Astrocyte of the hippocampus (primary cell): ENCODE results near the gene RADIL.

ENCODE experiments used
- DNase-seq: peaks from one replicate; pipeline ENCODE4 v3.0.0; 2011; ENCODE audit warnings: low read depth, low spot score

The RADIL gene

DNA sequence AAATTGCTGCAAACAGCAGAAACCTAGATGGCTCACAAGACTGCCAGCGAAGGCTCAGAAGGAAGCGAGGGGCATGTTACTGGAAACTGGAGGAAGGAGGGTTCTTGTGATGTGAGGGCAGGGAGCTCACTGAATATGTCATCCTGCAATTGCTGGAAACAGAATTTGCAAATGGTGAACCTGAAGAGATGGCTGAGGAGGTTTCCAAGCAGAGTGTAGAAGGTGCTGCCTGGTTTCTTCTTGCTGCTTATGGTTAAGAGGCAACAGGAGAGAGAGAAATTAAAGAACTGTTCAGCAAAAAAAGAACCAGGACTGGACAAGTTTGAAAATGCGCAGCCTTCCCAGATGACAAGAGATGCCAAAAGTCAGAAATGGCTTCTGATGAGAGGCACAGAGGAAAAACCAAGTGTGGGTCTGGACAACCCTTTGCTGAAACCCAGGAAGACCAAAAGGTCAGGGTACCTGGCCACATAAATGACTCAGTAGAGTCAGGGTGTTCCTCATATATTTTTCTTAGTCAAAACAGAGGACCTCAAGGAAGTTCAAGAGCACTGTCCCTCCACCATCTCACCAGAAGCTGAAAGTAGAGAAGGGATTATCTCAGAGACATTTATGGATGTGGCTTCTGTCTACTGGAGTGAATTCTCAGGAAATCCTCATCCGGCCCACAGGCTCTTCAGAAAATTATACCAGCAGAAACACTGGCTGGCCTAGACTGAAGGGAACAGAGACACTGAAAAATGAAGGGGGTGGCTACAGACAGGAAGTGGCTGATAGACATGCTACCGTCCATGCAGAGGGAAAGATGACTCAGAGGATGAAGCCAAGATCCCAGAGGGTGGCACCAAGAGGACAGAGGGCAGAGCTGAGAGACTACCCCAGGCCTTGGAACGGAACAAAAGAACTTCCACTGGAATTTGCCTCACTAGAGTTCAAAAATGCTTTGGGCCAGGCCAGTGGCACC lies 31.8 kb downstream of the RADIL start:
- no peak for DNase-seq

DNA sequence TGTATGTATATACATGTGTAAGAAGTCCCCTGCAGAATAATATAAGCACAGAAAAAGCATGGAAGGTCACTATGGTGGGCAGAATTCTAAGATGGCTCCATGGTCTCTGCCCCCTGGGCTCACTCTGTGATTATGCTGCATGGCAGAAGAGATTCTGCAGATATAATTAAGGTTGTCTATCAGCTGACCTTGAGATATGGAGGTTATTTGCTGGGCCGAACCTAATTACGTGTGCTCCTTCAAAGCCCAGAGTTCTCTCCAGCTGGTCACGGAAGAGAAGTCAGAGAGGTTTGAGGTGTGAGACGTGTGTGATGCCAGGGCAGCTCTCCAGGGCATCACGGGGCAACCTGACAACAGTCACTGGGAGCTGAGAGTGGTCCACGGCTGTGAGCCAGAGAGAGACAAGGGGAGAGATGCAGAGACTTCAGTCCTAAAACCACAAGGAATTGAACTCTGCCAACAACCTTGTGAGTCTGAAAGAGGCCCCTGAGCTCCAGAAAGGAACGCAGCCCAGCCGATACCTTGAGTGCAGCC lies 33.2 kb downstream of the RADIL start:
- no peak for DNase-seq

DNA sequence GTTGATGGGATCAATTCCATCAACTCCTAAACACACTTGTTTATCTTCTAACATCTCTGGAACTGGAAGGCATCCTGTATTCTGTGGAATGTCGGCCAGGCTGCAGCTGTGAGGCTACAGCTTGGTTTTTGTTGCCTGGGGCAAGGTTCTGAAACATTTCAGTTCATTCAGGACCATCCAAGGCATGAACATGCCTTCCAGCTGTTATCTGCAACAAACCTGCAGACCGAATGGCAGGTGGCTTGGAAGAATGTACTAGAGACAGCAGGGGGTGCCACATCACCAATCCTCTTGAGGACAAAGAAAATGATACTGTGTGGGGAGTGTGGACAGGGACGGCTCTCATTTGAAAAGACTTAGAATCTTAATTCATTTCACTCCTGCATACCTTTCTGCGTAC lies 34.1 kb downstream of the RADIL start:
- no peak for DNase-seq

DNA sequence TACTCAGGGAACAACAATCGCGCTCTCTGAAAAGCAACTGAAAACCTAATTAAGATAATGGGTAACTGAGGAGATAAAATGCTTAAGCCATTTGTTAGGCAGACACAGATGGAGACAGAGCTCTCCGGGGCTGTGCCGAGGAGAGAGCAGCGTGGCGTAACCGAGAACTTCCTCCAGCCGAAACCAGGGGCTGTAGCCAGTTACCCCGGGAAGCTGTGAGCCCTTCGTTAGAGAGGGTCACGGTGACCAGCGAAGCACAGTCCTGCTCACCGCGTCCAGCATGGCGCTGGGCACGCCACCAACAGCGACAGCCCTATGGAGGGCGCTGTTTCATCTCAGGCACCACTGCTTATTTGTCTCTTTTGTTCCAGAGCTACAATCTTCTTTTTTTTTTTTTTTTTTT lies 37.8 kb downstream of the RADIL start:
- peak; percentile 67 for DNase-seq

DNA sequence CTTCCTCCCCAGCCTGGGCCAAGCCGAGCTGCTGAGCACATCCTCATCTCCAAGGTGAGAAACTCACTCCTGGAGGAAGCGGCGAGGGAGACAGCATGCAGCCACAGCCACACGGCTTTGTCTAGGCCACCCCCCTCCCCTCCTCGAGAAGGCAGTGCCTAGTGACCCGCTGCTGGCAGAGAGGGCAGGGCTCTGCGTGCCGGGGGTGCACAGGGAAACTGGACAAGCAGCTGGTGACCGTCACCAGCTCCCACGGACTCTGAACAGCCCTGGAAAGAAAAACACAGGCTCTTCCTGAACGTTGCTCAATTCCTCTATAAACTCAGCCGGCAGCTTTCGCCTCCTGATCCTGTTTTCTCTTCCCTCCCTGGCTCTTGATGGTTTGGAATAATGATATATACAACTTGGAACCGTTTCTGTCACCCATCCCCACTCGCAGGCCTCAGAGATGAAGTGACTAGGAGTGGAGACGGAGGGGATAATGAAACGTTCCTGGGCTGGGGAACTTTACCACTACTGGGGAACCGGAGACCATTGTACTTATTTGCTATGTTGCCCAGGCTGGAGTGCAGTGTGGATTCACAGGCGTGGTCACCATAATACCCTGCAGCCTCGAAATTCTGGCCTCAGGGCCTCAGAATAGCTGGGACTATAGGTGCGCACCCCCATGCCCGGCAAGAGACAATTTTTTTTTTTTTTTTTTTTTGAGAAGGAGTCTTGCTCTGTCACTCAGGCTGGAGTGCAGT lies 41.0 kb downstream of the RADIL start:
- no peak for DNase-seq

DNA sequence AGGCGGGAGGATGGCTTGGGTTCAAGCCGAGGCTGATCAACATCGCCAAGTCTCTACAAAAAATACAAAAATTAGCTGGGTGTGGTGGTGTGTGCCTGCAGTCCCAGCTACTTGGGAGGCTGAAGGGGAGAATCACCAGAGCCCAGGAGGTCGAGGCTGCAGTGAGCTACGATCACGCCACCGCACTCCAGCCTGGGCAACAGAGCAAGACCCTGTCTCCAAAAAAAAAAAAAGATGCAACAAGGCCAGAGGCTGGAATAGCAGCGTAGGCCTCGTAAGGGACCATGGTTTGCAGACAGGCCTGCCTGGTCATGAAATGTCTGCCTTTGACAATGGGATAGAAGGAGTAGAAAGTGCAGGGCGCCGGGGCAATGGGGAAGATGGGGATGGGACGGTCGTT lies 41.7 kb downstream of the RADIL start:
- no peak for DNase-seq

DNA sequence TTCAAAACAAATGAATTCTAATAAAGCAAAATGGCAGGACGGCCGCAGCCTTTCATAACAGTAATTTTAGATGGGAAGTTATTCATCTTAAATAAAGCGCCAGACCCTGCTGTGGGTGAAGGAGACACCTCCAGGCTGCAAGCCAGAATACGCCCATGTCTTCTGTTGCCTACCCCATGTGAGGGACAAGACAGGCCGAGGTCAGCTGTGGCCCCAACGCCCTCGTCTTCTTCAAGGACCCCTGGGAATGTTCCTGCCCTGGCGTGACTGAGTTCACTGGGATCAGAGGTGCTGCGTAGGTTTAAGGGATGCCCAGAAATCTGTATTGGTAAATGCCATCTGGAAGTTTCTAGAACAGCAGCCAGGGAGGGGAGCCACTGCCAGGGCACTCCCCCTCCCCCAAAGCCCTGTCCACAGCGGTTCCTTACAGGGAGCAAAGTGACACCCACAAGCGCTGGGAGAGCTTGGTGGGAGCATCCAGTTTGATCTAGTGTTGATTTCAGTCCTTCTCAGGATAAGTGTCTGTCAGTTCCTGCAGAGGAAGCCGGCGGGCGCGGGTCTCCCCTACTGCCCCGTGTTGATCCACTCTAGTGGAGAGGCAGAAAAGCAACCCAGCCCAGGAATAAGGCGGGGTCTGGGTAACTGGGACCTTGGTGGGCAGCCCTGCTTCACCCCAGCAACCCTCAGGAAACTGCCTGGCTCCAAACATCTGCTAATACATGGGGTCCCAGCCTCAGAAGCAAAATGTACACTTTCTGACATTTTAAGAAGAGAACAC lies 42.3 kb downstream of the RADIL start:
- no peak for DNase-seq

DNA sequence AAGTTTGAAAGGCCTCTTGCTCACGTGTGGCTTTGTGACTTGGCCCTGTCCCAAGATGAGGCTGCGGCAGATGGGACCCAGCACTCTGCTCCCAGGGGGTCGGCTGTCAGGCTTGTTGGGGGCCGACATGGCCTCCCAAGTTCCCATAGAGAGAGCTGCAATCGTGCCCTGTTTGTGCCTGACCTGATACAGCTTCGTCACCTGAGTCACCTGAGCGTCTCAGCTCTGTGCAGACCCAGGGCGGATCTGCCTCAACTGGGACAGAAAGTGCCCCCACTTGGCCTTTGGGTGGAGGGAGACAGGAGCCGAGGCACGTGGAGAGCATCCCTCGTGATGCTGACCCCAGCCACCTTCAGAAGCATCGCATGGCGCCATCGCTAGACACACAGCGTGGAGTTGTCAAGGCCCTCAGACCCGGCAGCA lies 43.4 kb downstream of the RADIL start:
- no peak for DNase-seq

DNA sequence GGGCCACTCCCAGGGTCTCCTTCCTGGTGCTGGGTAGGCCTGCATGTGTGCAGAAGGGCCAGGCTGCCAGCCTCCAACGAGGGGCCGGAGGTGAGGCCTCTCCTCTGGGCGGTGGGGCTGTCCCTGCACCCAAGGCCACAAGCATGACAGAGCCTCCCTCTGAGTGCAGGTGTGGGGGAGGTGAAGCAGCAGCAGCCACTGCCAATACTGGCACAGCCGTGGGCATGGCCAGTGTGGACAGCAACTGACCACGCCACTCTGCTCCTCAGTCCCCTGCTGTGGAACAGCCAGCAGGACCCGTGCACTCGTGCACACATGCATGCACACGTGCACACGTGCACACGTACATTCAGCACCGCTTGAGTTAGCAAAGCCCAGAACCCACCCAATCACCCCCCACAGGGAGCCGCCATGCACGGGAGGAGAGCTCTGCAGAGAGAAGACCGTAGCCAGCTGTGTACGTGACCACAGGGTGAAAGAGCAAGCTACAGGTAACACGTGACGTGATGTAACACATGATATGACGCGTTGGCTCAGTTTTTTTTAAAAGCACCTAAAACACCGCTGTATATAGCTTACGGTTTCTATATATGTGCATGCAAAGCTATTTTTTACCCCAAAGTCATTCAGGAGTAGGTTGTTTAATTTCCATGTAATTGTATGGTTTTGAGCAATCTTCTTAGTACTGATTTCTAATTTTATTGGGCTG lies 44.7 kb downstream of the RADIL start:
- DNase-seq, result no peak

DNA sequence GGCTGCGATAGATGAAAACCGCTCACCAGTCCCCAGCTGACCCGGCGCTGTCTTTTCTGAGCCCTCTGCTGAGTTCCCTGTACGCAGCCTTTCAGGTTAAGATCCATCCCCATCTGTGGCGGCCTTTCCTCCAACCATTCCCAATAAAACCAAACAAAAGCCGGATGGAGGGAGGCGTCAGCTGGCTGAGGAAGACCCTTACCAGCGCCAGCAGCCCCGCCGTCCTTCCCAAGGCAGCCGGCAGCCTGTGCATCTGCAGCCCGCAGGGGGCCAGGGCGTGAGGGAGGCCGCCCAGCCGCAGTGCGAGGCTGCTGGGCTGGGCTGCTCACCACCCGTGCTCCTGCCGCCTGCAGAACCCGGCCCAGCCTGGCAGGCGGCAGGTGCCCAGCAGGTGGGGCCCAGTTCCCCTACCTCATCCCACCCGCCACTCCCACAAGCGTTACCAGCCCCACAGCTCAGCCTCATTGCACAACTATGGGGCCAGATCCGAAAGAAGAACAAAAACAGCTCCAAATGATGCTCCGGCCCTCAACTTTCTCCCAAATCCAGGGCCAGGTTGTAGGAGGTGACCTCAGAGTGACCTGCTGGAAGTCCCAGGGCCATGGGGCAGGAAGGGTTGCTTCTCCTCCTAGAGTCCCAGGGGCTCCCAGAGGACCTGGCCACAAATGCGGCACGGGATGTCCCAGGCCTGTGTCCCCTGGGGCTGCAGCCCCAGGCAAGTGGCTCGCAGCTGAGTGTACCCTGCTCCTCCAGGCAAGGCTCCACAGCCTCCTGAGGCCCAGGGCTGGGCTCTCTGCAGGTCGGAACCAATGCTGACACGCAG lies 45.5 kb downstream of the RADIL start:
- no peak for DNase-seq

DNA sequence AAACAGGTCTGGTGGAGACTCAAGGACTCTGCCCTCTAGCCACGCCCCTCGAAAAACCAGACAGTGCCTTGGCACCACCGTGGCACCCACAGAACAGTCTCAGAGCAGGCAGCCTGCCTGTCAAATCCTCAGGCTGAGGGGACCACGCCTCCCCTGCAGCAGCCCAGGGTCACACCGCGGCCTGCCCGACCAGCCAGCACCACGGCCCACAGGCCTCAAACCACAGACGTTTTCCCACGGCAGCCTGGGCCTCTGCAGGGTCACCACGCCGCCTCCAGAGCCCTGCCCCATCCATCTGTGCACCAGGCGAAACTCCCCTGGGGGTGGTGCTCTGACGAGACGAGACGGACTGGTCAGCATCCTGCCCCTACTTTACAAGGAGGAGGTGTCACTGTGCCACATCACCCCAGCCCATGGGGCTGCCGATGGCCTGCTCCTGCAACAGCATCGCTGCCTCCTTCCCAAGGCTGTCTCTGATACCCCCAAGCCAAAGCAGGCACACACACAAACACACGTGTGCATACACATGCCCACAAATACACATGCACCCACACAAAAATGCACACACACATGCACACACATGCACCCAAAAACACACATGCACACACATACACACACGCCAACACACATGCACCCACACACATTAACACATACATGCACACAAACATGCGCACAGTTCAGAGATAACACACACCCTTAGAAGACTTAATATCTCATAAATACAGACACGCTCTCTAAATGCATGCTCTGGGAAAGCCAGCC lies 46.3 kb downstream of the RADIL start:
- no peak for DNase-seq

DNA sequence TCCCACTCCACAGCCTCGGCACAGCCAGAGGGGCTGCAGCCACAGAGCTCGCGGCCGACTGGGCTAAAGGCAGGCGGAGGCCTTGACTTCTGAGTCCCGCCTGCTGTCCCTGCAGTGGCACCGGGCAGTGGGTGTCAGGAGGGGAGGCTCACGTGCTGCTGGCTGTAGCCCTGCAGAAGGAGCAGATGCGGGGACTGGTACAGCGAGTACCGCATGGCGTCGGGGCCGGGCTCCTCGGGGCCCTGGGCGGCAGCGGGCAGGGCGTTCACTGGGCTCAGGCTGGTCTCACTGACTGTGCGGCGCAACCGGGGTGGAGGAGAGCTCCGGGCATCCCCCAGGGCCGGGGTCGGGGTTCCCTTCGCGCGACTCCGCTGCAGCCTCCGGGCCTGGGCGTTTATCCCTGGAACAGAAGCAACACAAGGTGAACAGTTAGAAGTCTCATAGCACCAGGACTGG lies 47.3 kb downstream of the RADIL start:
- DNase-seq, result no peak

DNA sequence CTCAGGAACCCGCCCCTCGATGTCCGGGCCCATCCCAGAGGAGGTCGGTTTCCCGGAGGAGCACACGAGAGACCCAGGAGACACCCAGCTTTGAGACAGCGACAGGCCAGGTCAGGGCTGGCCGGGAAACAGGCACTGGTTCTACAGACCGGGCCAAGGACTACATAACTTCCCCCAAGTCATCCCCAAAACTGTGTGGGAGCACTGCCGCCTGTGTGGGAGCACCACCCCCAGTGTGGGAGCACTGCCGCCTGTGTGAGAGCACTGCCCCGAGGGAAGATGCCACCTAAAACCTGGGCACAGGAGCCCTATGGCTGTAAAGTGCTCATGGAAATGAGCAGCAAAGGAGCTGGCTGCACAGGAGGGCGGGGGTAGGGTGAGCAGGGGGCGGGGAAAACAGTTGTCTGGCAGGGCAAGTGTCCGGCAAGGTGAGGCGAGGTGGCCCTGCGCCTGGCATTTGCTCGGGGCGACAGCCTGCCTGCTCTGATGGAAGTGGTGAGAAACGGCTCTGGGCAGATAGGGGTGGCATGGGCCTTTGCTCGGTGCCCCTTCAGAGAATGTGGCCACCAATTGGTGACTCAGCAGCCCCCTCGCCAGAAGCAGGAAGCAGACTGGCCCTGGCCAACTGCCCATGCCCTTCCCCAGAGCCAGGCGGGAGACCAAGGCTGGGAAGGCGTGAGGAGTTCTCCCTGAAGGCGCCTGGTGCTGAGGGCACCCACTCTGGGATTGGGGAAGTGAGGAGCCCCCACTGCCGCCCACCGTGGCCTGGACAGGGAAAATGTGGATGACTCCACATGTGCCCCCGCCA lies 47.9 kb downstream of the RADIL start:
- peak; percentile 41 for DNase-seq

DNA sequence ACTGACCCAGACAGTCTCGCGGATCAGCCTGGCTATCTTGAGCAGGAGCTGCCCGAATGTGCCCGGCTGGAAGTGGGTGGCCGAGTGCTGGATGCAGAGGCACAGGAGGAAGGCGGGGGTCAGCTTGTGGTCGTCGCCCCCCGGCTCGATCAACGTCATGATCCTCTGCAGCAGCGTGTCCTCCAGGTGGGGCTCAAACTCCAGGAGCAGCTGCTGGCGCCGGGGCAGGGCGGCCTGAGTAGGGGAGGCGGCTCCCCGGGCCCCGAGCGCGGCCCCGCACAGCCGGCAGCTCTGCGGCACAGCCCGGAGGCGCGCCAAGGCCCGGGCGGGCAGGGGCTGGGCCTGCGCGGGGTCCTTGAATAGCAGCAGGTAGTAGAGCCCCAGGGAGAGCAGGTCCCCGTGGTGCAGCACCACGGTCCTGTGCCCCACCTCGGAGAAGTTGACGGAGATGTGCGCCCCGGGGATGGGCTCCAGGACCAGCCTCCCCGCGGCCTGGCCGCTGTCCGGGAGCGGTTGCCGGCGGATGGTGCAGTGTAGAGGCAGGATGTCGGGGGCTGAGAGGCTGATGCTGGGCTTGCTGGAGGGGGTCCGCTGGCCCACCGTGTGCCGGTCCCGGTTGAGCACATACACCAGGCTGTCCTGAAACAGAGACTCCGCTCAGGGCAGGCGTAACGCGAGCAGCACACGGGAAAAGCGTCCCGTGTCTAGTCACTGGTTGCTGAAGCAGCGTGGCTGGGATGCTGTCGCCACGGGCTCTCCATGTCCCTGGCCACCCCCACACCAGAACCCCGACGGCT lies 48.7 kb downstream of the RADIL start:
- DNase-seq, result no peak

DNA sequence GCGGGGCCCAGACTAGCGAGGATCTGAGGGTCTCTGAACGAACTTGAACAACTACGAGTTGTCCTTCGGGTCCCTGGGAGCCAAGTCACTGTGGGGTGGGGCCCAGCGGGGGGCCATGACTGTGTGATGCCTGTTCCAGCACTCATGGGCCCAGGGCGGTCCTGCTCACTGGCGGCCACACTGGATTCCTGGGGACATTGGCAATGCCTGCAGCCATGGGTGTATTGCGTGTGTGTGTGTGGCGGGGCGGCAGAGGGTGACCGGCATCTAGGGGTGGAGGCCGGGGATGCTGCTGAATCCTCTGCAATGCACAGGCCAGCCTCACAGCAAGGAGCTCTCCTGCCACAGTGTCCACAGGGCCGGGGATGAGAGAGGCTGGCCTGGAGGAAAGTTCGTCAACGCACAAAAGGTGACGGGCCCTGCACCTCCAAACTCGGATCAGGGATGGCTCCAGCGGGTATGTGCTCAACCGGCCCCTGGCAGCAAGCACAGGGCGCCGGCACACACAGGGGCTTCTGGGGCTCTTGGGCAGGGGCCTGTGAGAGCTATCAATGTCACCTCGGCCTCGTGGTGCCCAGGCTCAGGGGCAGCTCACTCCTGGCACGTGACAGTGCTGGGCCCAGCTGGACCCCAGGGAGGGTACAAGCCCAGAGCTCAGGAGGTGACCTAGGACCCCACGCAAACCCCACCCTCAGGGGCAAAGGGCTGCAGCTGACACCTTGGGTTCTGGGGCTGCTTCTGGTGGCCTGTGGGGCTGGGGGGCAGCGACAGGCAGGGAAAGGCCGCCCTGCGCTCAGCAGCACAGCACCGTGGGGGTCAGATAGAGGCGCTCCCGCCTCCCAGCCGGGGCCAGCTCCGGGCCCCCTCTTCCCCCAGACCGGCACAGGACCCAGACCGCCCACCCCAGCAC lies 49.6 kb downstream of the RADIL start:
- no peak for DNase-seq

DNA sequence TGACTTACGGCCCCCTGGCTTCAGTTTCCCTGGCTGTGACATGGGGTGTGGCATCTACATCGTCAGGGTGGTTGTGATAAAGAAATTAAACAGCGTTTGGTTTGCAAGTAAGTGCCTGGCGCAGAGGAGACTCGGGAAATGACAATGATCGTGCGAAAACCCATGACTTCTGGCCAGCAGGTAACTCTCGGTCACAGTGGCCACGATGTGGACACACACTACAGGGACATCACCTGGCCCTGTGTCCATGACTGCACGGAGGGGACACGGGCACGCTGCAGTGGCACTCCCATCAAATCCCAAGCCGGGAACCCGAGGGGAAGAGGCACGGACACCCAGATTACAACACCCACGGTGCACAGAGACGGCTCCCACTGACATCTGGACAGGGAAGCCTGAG lies 50.3 kb downstream of the RADIL start:
- DNase-seq, result no peak

DNA sequence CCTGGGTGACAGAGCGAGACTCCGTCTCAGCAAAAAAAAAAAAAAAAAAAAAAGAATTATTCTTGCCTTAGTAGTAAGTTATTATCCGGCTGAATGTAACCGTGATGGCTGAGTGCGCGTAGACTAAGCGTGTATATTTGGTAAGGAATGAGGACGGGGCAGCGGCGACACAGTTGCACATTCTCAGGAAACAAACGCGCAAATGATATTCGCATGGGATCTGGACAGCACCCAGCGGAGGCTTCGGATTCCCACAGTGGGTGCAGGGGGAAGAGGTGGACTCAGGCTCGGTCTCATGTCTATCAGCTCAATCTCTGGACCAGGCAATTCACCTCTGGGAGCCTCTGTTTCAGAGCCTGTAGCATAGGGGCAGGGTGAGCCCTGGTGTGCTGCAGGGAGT lies 50.8 kb downstream of the RADIL start:
- no peak for DNase-seq
